Activated CD4-positive, CD25-positive, alpha-beta regulatory T cell (primary cell): ENCODE results near the gene ATP6V0B.
A peak's percentile ranks its signal among the peaks of the same experiment; 100 is the strongest.

ENCODE experiments used
- DNase-seq, 4 experiments: peaks; one replicate each; lab custom pipeline; 2025; lab: John Stamatoyannopoulos, UW

ATP6V0B gene

GRCh38 chr1:43946236-43947060 lies 28.3 kb upstream of the ATP6V0B start, which contains the start of gene IPO13:
TSS of gene IPO13 (plus strand) at chr1:43946950. CDS start at chr1:43947601, 651 bp downstream.
- DNase-seq, result peak; percentile 86 to 92 (median 89)

- DNase-seq, result no peak
Observed at GRCh38 chr1:43947061-43947873, 27.5 kb upstream of the ATP6V0B start.

DNA sequence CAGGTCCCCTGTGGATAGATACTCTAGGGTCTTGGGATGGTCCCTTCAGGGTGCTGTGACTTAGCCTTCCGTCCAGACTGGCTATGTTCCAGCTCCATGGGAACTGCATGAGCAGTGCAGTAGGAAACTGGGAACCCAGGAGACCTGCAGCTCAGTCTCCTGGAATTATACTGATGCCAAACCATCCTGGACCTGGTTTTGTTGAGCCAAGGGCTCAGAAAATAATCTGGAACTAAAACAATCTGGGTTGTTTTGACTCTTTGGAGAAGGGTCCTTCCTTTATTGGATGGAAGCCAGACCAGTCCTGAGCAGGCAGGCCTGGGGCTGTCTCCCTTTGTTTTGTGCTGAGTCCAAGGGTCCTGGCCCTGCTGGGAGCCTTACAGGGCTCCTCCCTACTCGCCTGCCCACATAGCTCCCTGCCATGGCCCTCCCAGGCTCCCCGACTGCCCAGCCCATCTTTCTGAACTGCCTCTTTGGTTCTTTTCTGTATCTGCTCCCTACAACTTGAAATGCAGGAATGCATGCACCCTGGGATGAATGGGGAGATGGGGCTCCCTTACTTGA lies 26.8 kb upstream of the ATP6V0B start:
- no peak for DNase-seq

GRCh38 chr1:43949678-43950077 lies 25.1 kb upstream of the ATP6V0B start:
- DNase-seq, result no peak

DNA sequence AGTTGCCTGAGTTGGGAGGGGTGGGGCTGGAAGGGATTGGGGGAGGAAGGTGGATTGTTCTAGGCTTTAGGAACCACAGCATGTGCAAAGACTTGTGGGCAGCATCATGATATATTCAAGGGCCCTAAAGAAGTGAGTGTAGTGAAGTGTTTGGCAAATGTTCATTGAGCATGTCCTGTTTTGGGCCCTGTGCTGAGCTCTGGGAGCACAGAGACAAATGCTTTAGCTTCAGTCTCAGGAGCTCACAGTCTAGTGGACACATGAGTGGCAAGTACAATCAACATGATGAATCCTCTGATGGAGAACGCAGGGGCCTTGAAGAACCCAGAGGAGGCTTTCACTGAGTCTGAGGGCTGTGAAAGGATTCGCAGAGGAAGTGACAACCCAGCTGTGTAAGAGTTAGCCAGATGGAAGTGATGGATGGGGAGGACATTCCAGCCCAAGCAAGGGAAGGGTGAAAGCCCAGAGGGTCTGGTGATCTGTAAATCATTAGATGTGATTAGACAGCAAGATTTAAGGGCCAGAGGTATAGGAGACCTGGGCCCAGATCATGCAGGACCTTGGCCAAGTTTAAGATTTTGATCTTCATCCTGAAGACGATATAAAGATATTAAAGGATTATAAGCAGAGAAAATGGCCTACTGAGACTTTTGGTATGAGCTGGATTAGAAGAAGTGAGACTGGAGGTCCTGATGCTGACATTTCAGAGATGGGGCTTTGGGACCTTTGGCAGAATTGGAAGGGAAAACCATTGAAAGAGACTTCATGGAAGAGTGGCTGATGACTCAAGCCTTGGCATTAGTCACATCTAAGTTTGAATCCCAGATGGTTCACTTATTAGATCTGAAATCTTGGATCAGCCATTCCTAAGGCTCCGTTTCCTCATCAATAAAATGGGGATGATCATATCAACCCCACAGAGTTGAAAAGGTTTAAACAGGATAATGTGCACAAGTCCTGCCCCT lies 23.5 kb upstream of the ATP6V0B start:
- DNase-seq, result no peak

GRCh38 chr1:43952731-43953346 lies 21.9 kb upstream of the ATP6V0B start:
- DNase-seq, result no peak

- no peak for DNase-seq
Observed at GRCh38 chr1:43953361-43953760, 21.4 kb upstream of the ATP6V0B start.

DNA sequence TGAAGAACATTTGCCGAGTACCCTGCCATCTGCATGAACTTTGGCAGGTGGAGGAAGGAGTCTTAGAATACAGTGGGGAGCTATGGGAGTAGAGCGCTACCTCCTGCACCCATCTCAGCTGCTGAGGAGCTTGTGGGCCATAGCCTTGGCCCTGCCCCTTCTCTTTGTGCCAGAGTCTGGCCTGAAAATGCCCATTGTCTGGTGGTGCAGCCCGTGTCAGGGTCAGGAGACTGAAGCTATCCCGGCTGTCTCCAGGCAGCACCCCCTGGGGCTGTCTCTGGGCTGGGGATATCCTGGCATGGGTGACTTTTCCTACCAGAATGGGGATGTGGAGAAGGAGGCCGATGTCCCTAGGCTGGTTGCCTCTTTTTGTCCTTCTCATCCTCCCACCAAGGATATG lies 20.7 kb upstream of the ATP6V0B start:
- no peak for DNase-seq

DNA sequence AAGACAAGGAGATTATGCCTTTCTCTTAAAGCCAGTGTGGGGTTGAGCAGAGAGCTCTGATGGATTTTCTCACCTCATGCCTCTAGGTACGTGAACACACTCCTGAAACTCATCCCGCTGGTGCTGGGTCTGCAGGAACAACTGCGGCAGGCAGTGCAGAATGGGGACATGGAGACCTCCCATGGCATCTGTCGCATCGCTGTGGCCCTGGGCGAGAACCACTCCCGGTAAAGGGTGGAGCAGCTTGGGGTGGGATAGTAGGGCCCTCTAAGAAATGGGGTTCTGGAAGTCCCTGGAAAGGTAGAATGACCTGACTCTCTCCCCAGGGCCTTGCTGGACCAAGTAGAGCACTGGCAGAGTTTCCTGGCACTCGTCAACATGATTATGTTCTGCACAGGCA lies 18.5 kb upstream of the ATP6V0B start:
- no peak for DNase-seq

GRCh38 chr1:43957407-43958040 lies 17.2 kb upstream of the ATP6V0B start:
- no peak for DNase-seq

DNA sequence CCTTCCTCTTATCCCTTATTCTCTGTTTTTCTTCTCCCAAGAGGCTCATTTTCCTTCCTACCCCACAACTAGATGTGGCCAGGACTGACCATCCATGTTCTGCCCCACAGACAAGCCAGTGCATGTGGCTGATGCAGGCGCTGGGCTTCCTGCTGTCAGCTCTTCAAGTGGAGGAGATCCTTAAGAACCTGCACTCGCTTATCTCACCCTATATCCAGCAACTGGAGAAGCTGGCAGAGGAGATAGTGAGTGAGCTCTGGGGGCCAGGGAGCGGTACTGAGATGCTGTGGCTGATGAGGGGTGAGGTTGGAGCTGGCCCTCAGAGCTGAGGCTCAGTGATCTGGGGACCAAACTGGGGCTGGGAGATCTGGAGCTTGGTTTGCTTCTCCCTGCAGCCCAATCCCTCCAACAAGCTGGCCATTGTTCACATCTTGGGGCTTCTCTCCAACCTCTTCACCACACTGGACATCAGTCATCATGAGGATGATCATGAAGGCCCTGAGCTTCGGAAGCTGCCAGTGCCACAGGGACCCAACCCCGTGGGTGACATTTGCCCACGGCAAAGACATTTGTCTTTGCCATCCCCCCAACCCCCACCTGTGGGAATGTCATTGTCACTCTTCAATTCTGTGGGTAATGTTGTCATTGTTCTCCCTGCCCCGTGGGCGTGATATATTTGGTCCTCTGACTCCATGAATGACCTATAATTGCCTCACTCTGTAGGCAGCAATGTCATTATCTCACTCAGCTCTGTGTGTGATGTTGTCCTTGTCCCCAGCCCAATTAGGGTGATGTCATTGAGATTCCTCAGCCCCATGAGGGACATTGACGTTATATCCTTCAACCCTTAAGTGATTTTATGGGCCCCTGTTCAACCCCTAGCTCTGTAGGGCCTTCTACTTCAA lies 16.2 kb upstream of the ATP6V0B start:
- no peak for DNase-seq

- no peak for DNase-seq
Observed at GRCh38 chr1:43960798-43961197, 14.0 kb upstream of the ATP6V0B start.

DNA sequence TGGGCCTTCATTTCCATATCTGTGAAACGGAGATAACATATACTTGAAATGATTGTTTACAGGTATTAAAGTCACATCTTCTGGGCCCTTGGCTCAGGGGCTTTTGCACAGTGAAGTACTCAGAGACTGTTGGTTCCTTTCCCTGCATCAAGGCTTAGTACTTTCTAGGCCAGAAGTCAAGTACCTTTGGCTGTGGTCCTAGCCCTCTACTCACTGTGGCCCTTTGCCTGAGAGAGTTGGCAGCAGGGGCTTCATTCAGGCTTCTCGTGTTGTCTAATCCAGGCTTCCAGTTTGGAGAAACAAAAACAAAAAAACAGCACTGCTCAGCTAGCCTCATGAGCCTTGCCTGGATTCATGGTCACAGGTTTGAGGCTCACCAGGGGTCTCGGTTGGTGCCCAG lies 13.1 kb upstream of the ATP6V0B start:
- no peak for DNase-seq

GRCh38 chr1:43962324-43962723 lies 12.4 kb upstream of the ATP6V0B start:
- DNase-seq, result no peak

DNA sequence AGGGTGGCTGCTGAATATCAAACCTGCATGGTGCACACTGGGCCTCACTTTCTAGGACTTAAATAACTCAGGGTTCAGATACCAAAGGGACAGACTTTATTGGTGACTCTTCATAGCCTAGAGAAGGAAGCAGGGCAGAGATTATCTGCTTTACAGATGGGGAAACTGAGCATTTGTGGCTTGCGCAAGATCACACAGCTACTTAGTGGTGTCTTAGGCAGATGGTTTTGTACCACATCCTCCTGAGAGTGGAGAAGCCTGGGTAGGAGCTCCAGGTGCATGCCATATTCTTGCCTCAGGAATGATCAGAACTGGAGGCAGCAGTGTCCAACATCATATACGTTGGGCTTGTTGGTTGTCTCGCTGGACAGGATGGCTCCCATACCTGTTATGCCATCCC lies 11.8 kb upstream of the ATP6V0B start:
- DNase-seq, result no peak

DNA sequence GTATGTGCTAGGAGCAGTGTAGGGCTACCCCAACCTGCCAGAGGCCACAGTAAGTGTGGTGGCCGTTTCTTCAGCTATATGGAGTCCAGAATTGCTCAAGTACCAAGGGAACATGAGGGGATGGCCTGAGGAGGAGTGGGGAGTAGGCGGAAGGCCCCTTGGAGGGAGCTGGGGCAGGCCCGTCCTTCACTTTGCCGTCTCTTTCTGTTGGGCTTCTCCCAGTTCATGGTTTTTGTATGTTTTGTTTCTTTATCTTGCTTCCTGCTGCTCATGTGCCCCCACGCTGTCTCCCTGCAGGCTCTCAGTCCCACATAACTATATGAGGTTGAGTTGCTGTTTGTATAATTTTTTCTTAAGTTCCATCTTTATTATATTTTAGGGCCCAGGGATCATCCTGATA lies 10.9 kb upstream of the ATP6V0B start:
- no peak for DNase-seq

GRCh38 chr1:43965316-43965715 lies 9.4 kb upstream of the ATP6V0B start:
- no peak for DNase-seq

DNA sequence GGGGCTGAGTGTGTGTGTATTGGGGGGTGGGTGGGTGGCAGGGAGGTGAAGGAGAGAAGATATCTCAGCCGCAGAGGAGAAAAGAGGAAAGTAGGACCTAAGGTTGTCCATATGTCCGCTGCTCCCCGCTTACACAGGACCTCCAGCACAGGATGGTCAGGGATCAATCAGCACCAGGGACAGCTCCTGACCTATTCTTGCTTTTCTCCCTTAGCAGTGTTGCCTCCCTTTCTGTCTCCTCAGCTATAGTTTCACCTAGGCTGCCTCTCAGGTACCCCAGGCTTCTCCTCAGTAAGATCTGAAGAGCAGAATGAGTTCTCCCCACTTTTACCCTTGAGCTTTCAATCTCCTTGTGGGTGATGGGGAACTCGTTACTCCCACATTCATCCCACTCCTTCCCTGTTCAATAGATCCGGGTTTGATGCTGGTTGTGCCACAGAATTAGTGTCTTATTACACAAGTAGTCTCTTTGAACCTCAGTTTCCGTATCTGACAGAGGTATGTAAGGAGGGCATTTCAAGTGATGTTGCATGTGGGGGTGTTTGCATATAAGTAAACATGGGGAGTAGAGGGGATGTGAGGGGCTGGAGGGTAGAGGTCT lies 6.3 kb upstream of the ATP6V0B start:
- no peak for DNase-seq

DNA sequence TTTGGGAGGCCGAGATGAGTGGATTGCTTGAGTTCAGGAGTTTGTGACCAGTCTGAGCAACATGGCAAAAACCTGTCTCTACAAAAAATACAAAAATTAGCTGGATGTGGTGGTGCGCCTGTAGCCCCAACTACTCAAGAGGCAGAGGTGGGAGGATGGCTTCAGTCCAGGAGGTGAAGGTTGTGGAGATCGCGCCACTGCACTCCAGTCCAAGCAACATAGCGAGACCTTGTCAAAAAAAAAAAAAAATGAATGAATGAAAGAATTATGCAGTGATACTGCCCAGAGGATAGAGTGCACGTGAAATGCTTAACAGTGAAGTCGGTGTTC lies 5.4 kb upstream of the ATP6V0B start:
- DNase-seq, result no peak
